Measurements from ENCODE around the gene MAPK1IP1L. TPM values are rescaled to one million over a fixed set of nuclear protein-coding genes. Genes with fewer than 3 reads are reported as not detected.
"Not testable (repeated sequence)": the region's sequence is repeated elsewhere in the genome, so short reads cannot be mapped to it uniquely, and the experiment has no call there.

Gene MAPK1IP1L
- total and polyA plus RNA-seq, 2 of the 4 experiments (the other 2 are of a cell fraction), result 44.8 to 168 TPM

- H3K27me3 ChIP-seq (ENCODE audit: control insufficient read depth, insufficient read depth, low read length); H3K27ac ChIP-seq (ENCODE audit: insufficient read depth, low read length); ATAC-seq (ENCODE audit: low read depth); H4K8ac ChIP-seq (ENCODE audit: low read depth in 2 of 2, low read length in 2 of 2); in situ Hi-C loops (cut with MboI; ENCODE audit: low sequenced_read_pairs); H4K5ac ChIP-seq (ENCODE audit: low read depth, low read length); dilution Hi-C loops (cut with HindIII; ENCODE audit: low sequenced_read_pairs, unreplicated experiment); H2BK20ac ChIP-seq (ENCODE audit: low read depth, low read length); H2BK5ac ChIP-seq (ENCODE audit: low read depth, low read length, poor library complexity, severe bottlenecking); H4K20me1 ChIP-seq (ENCODE audit: insufficient read depth, low read length); H2AK9ac ChIP-seq (replicated peaks; ENCODE audit: low read depth, low read length, poor library complexity); BruUV-seq (replicated peaks); H3K23ac ChIP-seq (ENCODE audit: low read depth, low read length); H2AFZ ChIP-seq (replicated peaks; ENCODE audit: low read length, poor library complexity); H3K9ac ChIP-seq (ENCODE audit: low read depth, low read length); H3K9me1 ChIP-seq (ENCODE audit: insufficient read depth, low read length); H3K4me1 ChIP-seq (ENCODE audit: control insufficient read depth, insufficient read depth, low read length); H2BK120ac ChIP-seq (ENCODE audit: low read depth, low read length); H2BK15ac ChIP-seq (ENCODE audit: low read depth, low read length); H3K18ac ChIP-seq (ENCODE audit: low read depth, low read length); intact Hi-C loops (cut with micrococcal nuclease); H4K91ac ChIP-seq (ENCODE audit: insufficient read depth, low read depth, low read length); H2AK5ac ChIP-seq (ENCODE audit: low read depth, low read length); H3K4me3 ChIP-seq (ENCODE audit: insufficient read depth, low read depth, low read length); H3K4me2 ChIP-seq (ENCODE audit: low read depth, low read length); H3K14ac ChIP-seq (replicated peaks; ENCODE audit: low read depth, low read length); H3K4ac ChIP-seq (ENCODE audit: low read depth, low read length); H3K56ac ChIP-seq (ENCODE audit: extremely low read depth, insufficient read depth, low read length); POLR2A ChIA-PET (ENCODE audit: unreplicated experiment); DNase-seq; H3K9me3 ChIP-seq (ENCODE audit: control insufficient read depth, insufficient read depth, low read length): not testable (repeated sequence)
- CTCF ChIA-PET, result interaction anchor here (0.9 to 1.7 kb wide), 2 partner anchors 13 to 152 kb away, joined by 3 to 5 read pairs; partner anchors contain the start of gene MAPK1IP1L
- peaks cover 12% of the 10 kb centered on the region for H3K36me3 ChIP-seq (ENCODE audit: control insufficient read depth, insufficient read depth, low read length)
- peaks cover 2 to 29% of the 10 kb centered on the region in 2 experiments; a peak in 3 of 4 replicates for H3K79me1 ChIP-seq (ENCODE audit: low read depth in 1 of 2, low read length in 2 of 2)
Measured at GRCh38 chr14:55037995-55038394, 13.5 kb upstream of the MAPK1IP1L start.

All from IMR-90 (cell line).